Right atrium auricular region (tissue), 2 donors: ENCODE data around the gene SMIM13. TPM values are rescaled to one million over a fixed set of nuclear protein-coding genes. Genes with fewer than 3 reads are reported as not detected.

Source experiments
- DNase-seq: peaks from one replicate; pipeline ENCODE4 v3.0.0-alpha.2; 2019; ENCODE audit warnings: low spot score
- H3K27ac ChIP-seq, 2 donors: fragments of 200-600 bp; sonication (generic); 1 replicate in 1 of 2; 2 replicates in 1 of 2; pipeline ENCODE4 v1.5.1; 2016 to 2019
- H3K27me3 ChIP-seq, 2 donors: fragments of 200-600 bp; sonication (generic); one replicate each; pipeline versions ENCODE4 v1.5.1 to v1.6.0; 2017 to 2019
- H3K36me3 ChIP-seq: fragments of 200-600 bp; sonication (generic); one replicate; pipeline ENCODE4 v1.5.1; 2016
- H3K4me1 ChIP-seq, 2 donors: fragments of 200-600 bp; sonication (generic); one replicate each; pipeline versions ENCODE4 v1.5.1 to v1.6.0; 2017 to 2019
- H3K4me3 ChIP-seq, 2 donors: fragments of 200-600 bp; sonication (generic); 1 replicate in 1 of 2; 2 replicates in 1 of 2; pipeline ENCODE4 v1.5.1; 2017 to 2019; ENCODE audit warnings: mild to moderate bottlenecking in 1 of 2, moderate library complexity in 1 of 2
- H3K9me3 ChIP-seq, 2 donors: fragments of 200-600 bp; sonication (generic); one replicate each; pipeline ENCODE4 v1.5.1; 2019
- CTCF ChIP-seq, 2 donors: fragments of 200-600 bp; sonication (generic); IDR thresholded peaks; one replicate each; pipeline ENCODE4 v1.5.1; 2019; ENCODE audit warnings: antibody characterized with exemption in 2 of 2
- total RNA-seq, 2 donors: library from RNA; depleted of rRNA; stranded (reverse); fragments of >200 nt; gene quantifications; one replicate each; pipeline ENCODE4 v1.1.0, GENCODE V29; 2016

The SMIM13 gene
- total RNA-seq, result 10 to 100 TPM in 1 of 2 donors, 1 to 10 TPM in 1; 9.0 to 11.3 TPM

DNA sequence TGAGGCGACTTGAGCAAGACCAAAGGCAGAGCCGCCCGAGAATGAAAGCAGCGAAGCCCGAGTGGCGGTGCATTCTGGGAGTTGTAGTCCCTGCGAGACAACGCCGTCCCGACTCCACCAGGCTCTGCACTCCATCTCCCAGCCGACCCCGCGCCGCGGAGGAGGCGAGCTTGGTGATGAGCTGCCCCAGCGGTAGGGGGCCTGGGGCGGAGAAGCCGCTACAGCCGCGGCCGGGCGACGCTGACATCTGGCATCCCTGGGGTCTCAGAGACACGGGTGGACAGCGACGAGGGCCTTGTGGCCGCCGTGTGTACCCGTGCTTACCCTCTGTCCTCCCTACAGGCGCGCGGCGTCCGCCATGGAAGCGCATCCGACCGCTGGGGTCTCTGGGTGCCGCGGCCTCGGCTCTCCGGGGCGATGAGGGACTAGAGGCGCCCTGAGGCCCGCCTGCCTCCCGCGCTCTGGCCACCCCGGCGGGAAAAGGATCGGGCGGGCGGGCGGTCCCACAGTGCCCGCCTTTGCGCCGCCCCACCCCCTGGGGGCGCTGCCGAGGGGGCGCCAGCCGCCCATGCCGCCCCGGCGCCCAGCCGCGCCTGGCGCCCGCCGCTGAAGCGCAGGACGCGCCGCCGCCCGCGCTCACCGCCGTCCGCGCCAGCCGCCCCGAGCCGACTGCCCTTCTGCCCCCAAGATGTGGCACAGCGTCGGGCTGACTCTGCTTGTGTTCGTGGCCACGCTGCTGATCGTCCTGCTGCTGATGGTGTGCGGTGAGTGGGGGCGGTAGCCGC is at the start of gene SMIM13:
Gene SMIM13, plus strand, starts transcription at position 209 of the 785 bp plus-strand sequence. Its CDS starts 480 bp downstream, at position 689.
- Histone ChIP-seq H3K27me3 (no peaks in the 10 kb centered on the region), H3K4me1 (peaks cover 0 to 16% of the 10 kb centered on the region in 2 donors), H3K9me3 (no peaks in the 10 kb centered on the region), H3K36me3 (no peaks in the 10 kb centered on the region), H3K4me3 (peak within 1 kb of the TSS; percentile 88 to 92), H3K27ac (peak within 1 kb of the TSS; percentile 97 to 98)
- peak; percentile 66 to 72 for TF ChIP-seq CTCF (IDR thresholded peaks at IDR 0.05)
- peak; percentile 98 for DNase-seq

DNA sequence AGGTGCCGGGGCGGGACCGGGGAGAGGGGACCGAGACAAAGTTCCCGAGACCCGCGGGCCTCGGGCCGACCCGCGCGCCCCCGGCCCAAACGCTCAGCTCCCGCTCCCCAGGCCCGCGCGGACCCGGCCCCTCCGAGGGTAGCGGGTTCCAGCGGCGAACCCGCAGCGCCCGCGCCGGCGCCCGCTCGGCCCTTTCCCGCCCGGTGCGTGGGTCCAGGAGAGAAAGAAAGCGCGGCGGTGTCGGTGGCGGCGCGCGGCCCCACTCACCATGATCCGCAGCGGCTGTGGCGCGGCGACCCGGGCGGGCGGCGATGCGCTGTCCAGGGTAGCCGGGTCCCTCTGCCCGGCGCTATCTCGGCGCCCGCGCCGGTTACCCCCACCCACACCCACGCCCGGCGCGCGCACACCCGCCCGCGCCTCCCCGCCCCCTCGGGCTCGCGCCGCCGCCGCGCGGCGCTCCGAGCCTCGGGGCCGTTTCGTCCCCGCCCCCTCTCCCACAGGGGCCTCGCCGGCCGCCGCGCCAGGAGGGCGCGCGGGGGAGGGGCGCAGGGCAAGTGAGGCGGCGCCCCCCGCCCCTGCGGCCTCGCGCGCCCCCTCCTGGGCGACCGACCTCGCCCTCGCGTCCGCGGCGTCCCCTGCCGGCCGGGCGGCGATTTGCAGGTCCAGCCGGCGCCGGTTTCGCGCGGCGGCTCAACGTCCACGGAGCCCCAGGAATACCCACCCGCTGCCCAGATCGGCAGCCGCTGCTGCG is 49.5 kb upstream of the SMIM13 start, which contains the start of gene ELOVL2:
Gene ELOVL2, minus strand, starts transcription at position 345 of the 751 bp plus-strand sequence. Its CDS starts 75 bp downstream, at position 270.
- no peak within 1 kb of the TSS for H3K27ac ChIP-seq
- H3K4me1 ChIP-seq, result peaks cover 0 to 7% of the 10 kb centered on the region in 2 donors
- DNase-seq, result no peak
- no peaks in the 10 kb centered on the region for H3K36me3 ChIP-seq
- H3K27me3 ChIP-seq, result peaks cover 6 to 8% of the 10 kb centered on the region in 2 donors
- peak in 1 of 2 donors; percentile 59 for TF ChIP-seq CTCF (IDR thresholded peaks at IDR 0.05)
- peak within 1 kb of the TSS; percentile 39 to 63 for H3K4me3 ChIP-seq
- H3K9me3 ChIP-seq, result no peaks in the 10 kb centered on the region

GRCh38 chr6:11044712-11045167 is 48.9 kb upstream of the SMIM13 start:
- DNase-seq, result no peak
- H3K4me1 ChIP-seq, result peaks cover 0 to 7% of the 10 kb centered on the region in 2 donors
- H3K9me3 ChIP-seq, result no peaks in the 10 kb centered on the region
- no peak overlapping the region for H3K27ac ChIP-seq
- H3K27me3 ChIP-seq, result peaks cover 6 to 8% of the 10 kb centered on the region in 2 donors
- no peaks in the 10 kb centered on the region for H3K36me3 ChIP-seq
- H3K4me3 ChIP-seq, result peak overlapping the region in 1 of 2 donors; percentile 63
- TF ChIP-seq CTCF (IDR thresholded peaks at IDR 0.05), result no peak

DNA sequence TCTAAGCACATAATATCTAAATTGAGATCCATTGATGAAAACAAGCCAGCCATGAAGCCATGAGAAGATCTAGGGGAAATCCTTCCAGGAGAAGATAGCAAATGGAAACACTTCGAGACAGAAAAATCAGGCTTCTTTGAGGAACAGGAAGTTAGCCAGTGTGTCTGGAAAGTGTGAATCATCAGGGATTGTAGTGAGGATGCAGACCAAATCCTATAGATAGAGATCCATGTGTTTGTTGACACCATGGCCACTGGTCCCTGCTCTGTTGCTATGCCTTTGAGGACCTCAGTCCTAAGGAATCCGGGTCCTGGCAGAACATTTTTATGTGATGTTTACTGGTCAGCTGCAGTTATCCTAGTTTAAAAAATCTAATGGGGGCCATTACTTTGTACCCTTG is 42.9 kb upstream of the SMIM13 start:
- Histone ChIP-seq H3K9me3 (no peaks in the 10 kb centered on the region), H3K27ac (no peak overlapping the region), H3K27me3 (no peaks in the 10 kb centered on the region), H3K36me3 (no peaks in the 10 kb centered on the region), H3K4me3 (no peak overlapping the region), H3K4me1 (no peaks in the 10 kb centered on the region)
- no peak for DNase-seq
- no peak for TF ChIP-seq CTCF (IDR thresholded peaks at IDR 0.05)

DNA sequence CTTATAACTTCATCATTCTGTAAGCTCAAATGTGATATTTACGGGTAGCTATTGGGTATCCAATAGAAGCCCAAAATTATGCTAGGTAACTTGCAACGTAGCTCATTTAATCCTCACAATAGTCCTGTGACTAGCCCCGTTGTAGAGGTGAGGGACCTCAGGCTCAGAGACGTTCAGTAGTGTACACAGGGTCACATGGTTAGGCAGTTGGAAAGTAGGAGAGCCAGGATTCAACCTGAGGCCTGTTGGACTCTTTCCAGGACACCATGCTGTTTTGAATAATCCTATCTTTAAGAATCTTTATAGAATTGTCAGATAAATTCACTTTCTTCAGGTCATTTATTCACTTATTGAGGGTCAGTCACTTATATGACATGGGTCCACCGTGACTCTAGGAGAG is 40.3 kb upstream of the SMIM13 start:
- no peaks in the 10 kb centered on the region for H3K4me1 ChIP-seq
- H3K9me3 ChIP-seq, result no peaks in the 10 kb centered on the region
- H3K4me3 ChIP-seq, result no peak overlapping the region
- no peak for TF ChIP-seq CTCF (IDR thresholded peaks at IDR 0.05)
- H3K36me3 ChIP-seq, result no peaks in the 10 kb centered on the region
- DNase-seq, result no peak
- H3K27ac ChIP-seq, result no peak overlapping the region
- H3K27me3 ChIP-seq, result no peaks in the 10 kb centered on the region
